ENCODE data around the gene STXBP6.

Gene STXBP6

GRCh38 chr14:24887623-24888304 is 162.2 kb downstream of the STXBP6 start:
- no peak overlapping the region for H3K27ac ChIP-seq (ENCODE audit: low read depth, low read length)

DNA sequence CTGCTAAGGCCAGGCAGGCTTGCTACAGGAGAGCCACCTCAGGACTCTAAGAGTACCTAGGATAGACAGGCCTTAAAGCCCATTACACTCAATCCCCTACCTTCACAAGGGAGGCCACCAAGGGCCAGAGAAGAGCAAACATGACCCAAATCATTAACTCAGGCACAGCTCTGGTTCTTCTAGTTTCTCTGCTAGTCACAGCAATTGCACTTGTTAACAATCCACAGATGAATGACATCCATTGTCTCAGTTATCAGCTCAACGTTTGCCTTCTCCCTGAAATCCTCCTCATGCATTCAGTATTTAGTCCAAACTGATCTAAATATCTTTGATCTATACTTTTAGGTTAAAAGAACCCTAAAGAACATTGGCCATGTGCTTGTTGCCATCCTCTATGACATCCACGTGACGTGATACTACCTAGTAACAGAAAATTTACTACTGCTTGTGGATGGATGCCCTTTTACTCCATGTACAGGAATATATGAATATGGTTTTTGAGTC is 164.5 kb downstream of the STXBP6 start:
- H3K4me3 ChIP-seq (ENCODE audit: low read length): no peak overlapping the region
- H3K23ac ChIP-seq (ENCODE audit: low read length): no peak overlapping the region
- no CpG with 5 or more reads among the region's 3 CpGs for WGBS (ENCODE audit: extremely low coverage, insufficient coverage, low lambda C conversion rate)

More at GRCh38 chr14:24887623-24888304, 162.2 kb downstream of the STXBP6 start:
- Histone ChIP-seq H3K79me1 (ENCODE audit: low read length) (no peaks in the 10 kb centered on the region), H3K9ac (ENCODE audit: low read length) (no peak overlapping the region), H3K4me3 (ENCODE audit: low read length) (no peak overlapping the region), H3K18ac (ENCODE audit: low read length) (no peak overlapping the region), H3K23ac (ENCODE audit: low read length) (no peak overlapping the region), H4K8ac (ENCODE audit: low read depth, low read length) (no peak overlapping the region), H2AK5ac (ENCODE audit: low read length) (no peak overlapping the region), H3K4ac (ENCODE audit: low read depth, low read length) (no peak overlapping the region), H2BK5ac (ENCODE audit: low read length) (no peak overlapping the region), H3K4me1 (ENCODE audit: control insufficient read depth, low read depth, low read length) (no peaks in the 10 kb centered on the region), H3K36me3 (ENCODE audit: control insufficient read depth, insufficient read depth, low read length) (no peaks in the 10 kb centered on the region), H4K5ac (ENCODE audit: low read length) (no peak overlapping the region), H3K27me3 (ENCODE audit: insufficient read depth, low read length, poor library complexity) (no peaks in the 10 kb centered on the region), H3K4me2 (ENCODE audit: low read length) (no peak overlapping the region), H3K56ac (ENCODE audit: low read length) (no peak overlapping the region), H2BK120ac (ENCODE audit: low read depth, low read length) (no peak overlapping the region), H3K79me2 (ENCODE audit: control insufficient read depth, insufficient read depth, low read length) (no peaks in the 10 kb centered on the region), H2BK15ac (replicated peaks; ENCODE audit: low read depth) (no peak overlapping the region)
- DNase-seq: no peak
- WGBS (ENCODE audit: extremely low coverage, insufficient coverage, low lambda C conversion rate): no CpG with 5 or more reads among the region's 3 CpGs

DNA sequence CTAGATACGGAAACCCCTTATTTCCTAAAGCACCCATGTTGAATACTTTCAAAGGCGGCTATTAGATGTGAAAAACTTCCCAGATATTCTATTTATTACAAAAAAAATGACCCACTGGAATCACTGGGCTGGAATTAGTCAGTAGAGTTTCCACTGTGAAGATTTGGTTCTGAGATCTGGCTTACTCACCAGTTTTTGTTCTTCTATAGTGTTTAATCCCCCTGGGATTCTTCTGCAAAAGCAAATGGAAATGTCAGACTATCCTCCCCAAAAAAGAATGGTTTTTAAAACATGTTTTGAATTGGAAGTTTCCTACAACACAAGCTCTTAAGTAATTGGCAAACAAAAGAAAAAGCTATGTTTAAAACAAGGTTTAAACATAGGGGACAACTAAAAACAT is 166.4 kb downstream of the STXBP6 start:
- H3K56ac ChIP-seq (ENCODE audit: low read length): no peak overlapping the region
- no CpG with 5 or more reads among the region's 2 CpGs for WGBS (ENCODE audit: extremely low coverage, insufficient coverage, low lambda C conversion rate)
- H2BK5ac ChIP-seq (ENCODE audit: low read length): no peak overlapping the region
- H3K4me1 ChIP-seq (ENCODE audit: control insufficient read depth, low read depth, low read length): no peaks in the 10 kb centered on the region
- H3K4me2 ChIP-seq (ENCODE audit: low read length): no peak overlapping the region
- no peak overlapping the region for H3K9ac ChIP-seq (ENCODE audit: low read length)
- no peak overlapping the region for H2AK5ac ChIP-seq (ENCODE audit: low read length)
- no peak overlapping the region for H4K8ac ChIP-seq (ENCODE audit: low read depth, low read length)
- H3K4ac ChIP-seq (ENCODE audit: low read depth, low read length): no peak overlapping the region
- no peaks in the 10 kb centered on the region for H3K79me1 ChIP-seq (ENCODE audit: low read length)
- H3K23ac ChIP-seq (ENCODE audit: low read length): no peak overlapping the region
- no peaks in the 10 kb centered on the region for H3K36me3 ChIP-seq (ENCODE audit: control insufficient read depth, insufficient read depth, low read length)
- H3K27ac ChIP-seq (ENCODE audit: low read depth, low read length): no peak overlapping the region
- no peak overlapping the region for H4K5ac ChIP-seq (ENCODE audit: low read length)
- no peaks in the 10 kb centered on the region for H3K79me2 ChIP-seq (ENCODE audit: control insufficient read depth, insufficient read depth, low read length)
- no peak overlapping the region for H3K4me3 ChIP-seq (ENCODE audit: low read length)
- no peak overlapping the region for H3K18ac ChIP-seq (ENCODE audit: low read length)
- DNase-seq: no peak
- H3K27me3 ChIP-seq (ENCODE audit: insufficient read depth, low read length, poor library complexity): no peaks in the 10 kb centered on the region
- no peak overlapping the region for H2BK120ac ChIP-seq (ENCODE audit: low read depth, low read length)
- H2BK15ac ChIP-seq (replicated peaks; ENCODE audit: low read depth): no peak overlapping the region

More for the DNA sequence above, 164.5 kb downstream of the STXBP6 start:
- H3K36me3 ChIP-seq (ENCODE audit: control insufficient read depth, insufficient read depth, low read length): no peaks in the 10 kb centered on the region
- H3K4me2 ChIP-seq (ENCODE audit: low read length): no peak overlapping the region
- no peak overlapping the region for H2BK15ac ChIP-seq (replicated peaks; ENCODE audit: low read depth)
- no peak overlapping the region for H3K9ac ChIP-seq (ENCODE audit: low read length)
- H3K56ac ChIP-seq (ENCODE audit: low read length): no peak overlapping the region
- H3K79me2 ChIP-seq (ENCODE audit: control insufficient read depth, insufficient read depth, low read length): no peaks in the 10 kb centered on the region
- H2AK5ac ChIP-seq (ENCODE audit: low read length): no peak overlapping the region
- no peaks in the 10 kb centered on the region for H3K79me1 ChIP-seq (ENCODE audit: low read length)
- H4K5ac ChIP-seq (ENCODE audit: low read length): no peak overlapping the region
- H4K8ac ChIP-seq (ENCODE audit: low read depth, low read length): no peak overlapping the region
- no peak overlapping the region for H3K18ac ChIP-seq (ENCODE audit: low read length)
- no peak overlapping the region for H2BK120ac ChIP-seq (ENCODE audit: low read depth, low read length)
- no peak overlapping the region for H2BK5ac ChIP-seq (ENCODE audit: low read length)
- DNase-seq: no peak
- H3K27ac ChIP-seq (ENCODE audit: low read depth, low read length): no peak overlapping the region
- H3K27me3 ChIP-seq (ENCODE audit: insufficient read depth, low read length, poor library complexity): no peaks in the 10 kb centered on the region
- H3K4ac ChIP-seq (ENCODE audit: low read depth, low read length): no peak overlapping the region
- H3K4me1 ChIP-seq (ENCODE audit: control insufficient read depth, low read depth, low read length): no peaks in the 10 kb centered on the region

DNA sequence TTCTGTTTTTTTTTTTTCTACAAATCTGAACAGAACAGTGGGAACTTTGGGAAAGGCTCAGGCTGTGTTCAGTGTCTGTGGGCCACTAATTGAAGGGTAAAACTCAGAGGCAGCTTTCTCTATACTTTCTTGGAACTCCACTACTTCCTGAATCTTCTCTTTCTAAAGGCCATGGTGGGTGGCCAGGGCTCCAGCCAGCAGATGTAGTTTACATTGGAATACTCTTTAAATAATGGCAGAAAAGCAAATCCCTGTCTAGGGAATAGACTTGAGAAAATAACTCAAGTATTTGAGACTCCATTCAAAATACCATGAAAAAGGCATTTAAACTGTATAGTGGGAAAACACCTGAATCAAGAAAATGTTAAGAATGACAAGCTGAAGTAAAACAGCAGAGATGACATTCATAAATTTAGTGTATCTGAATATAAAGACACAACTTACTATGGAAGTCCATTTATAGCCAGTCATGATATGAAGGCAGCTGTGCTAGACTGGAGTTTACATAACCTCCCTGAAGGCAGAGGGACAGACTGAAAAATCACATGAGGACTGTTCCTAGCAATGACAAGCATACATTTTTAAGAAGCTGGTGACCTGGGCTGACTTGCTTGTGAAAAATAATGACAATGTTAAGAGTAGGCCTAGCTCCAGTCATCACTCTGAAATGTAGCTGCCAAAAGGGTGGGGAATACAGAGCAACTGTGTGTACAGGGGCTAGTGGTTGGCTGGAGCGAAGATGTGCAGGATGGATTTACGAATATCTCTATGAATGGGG is 168.6 kb downstream of the STXBP6 start:
- Histone ChIP-seq H3K4me3 (ENCODE audit: low read length) (no peak overlapping the region), H3K23ac (ENCODE audit: low read length) (no peak overlapping the region), H4K5ac (ENCODE audit: low read length) (no peak overlapping the region), H4K8ac (ENCODE audit: low read depth, low read length) (no peak overlapping the region), H3K79me1 (ENCODE audit: low read length) (no peaks in the 10 kb centered on the region), H3K27ac (ENCODE audit: low read depth, low read length) (no peak overlapping the region), H3K56ac (ENCODE audit: low read length) (no peak overlapping the region), H3K27me3 (ENCODE audit: insufficient read depth, low read length, poor library complexity) (no peaks in the 10 kb centered on the region), H3K4me1 (ENCODE audit: control insufficient read depth, low read depth, low read length) (no peaks in the 10 kb centered on the region), H3K4ac (ENCODE audit: low read depth, low read length) (no peak overlapping the region), H3K79me2 (ENCODE audit: control insufficient read depth, insufficient read depth, low read length) (no peaks in the 10 kb centered on the region), H3K4me2 (ENCODE audit: low read length) (no peak overlapping the region), H3K9ac (ENCODE audit: low read length) (no peak overlapping the region), H2AK5ac (ENCODE audit: low read length) (no peak overlapping the region), H2BK15ac (replicated peaks; ENCODE audit: low read depth) (no peak overlapping the region), H2BK120ac (ENCODE audit: low read depth, low read length) (no peak overlapping the region), H3K36me3 (ENCODE audit: control insufficient read depth, insufficient read depth, low read length) (no peaks in the 10 kb centered on the region), H3K18ac (ENCODE audit: low read length) (no peak overlapping the region), H2BK5ac (ENCODE audit: low read length) (no peak overlapping the region)
- no peak for DNase-seq
- no CpG with 5 or more reads among the region's 2 CpGs for WGBS (ENCODE audit: extremely low coverage, insufficient coverage, low lambda C conversion rate)

- H4K5ac ChIP-seq (ENCODE audit: low read length): no peak overlapping the region
- no peak overlapping the region for H2BK5ac ChIP-seq (ENCODE audit: low read length)
- no peak overlapping the region for H2BK120ac ChIP-seq (ENCODE audit: low read depth, low read length)
- WGBS (ENCODE audit: extremely low coverage, insufficient coverage, low lambda C conversion rate): no CpG with 5 or more reads among the region's 4 CpGs
- H3K4me2 ChIP-seq (ENCODE audit: low read length): no peak overlapping the region
- H3K79me2 ChIP-seq (ENCODE audit: control insufficient read depth, insufficient read depth, low read length): no peaks in the 10 kb centered on the region
- H3K4me3 ChIP-seq (ENCODE audit: low read length): no peak overlapping the region
- no peak overlapping the region for H3K9ac ChIP-seq (ENCODE audit: low read length)
- H3K23ac ChIP-seq (ENCODE audit: low read length): no peak overlapping the region
- no peak overlapping the region for H2AK5ac ChIP-seq (ENCODE audit: low read length)
- H4K8ac ChIP-seq (ENCODE audit: low read depth, low read length): no peak overlapping the region
- H3K56ac ChIP-seq (ENCODE audit: low read length): no peak overlapping the region
- no peak overlapping the region for H2BK15ac ChIP-seq (replicated peaks; ENCODE audit: low read depth)
- no peak overlapping the region for H3K27ac ChIP-seq (ENCODE audit: low read depth, low read length)
- no peaks in the 10 kb centered on the region for H3K79me1 ChIP-seq (ENCODE audit: low read length)
- no peaks in the 10 kb centered on the region for H3K36me3 ChIP-seq (ENCODE audit: control insufficient read depth, insufficient read depth, low read length)
- no peak overlapping the region for H3K18ac ChIP-seq (ENCODE audit: low read length)
- no peak for DNase-seq
- H3K4me1 ChIP-seq (ENCODE audit: control insufficient read depth, low read depth, low read length): no peaks in the 10 kb centered on the region
- H3K27me3 ChIP-seq (ENCODE audit: insufficient read depth, low read length, poor library complexity): no peaks in the 10 kb centered on the region
- H3K4ac ChIP-seq (ENCODE audit: low read depth, low read length): no peak overlapping the region
Observed at GRCh38 chr14:24880689-24881088, 169.3 kb downstream of the STXBP6 start.

Data from mesendoderm (in vitro differentiated cells).